Activated T-helper 1 cell treated with anti-CD3 and anti-CD28 coated beads, Interleukin-2, amount 50 U/mL, for 16 hours (primary cell): ENCODE measurements around the gene TRAF2.
A peak's percentile ranks its signal among the peaks of the same experiment; 100 is the strongest.
"Not testable (repeated sequence)": the region's sequence is repeated elsewhere in the genome, so short reads cannot be mapped to it uniquely, and the experiment has no call there.

Source experiments
- DNase-seq, 2 donors: peaks; one replicate each; pipeline ENCODE4 v3.0.0-alpha.2; 2020; ENCODE audit warnings: low read depth in 1 of 2, low spot score in 1 of 2

The TRAF2 gene

GRCh38 chr9:136885950-136886578 lies at the start of gene TRAF2:
Gene TRAF2, plus strand, starts transcription at chr9:136886516. Its CDS starts 12,225 bp downstream, at chr9:136898741.
- DNase-seq: peak; percentile 90 to 96

GRCh38 chr9:136837146-136837855 lies 49.0 kb upstream of the TRAF2 start:
- no peak for DNase-seq

- DNase-seq: not testable (repeated sequence)
Observed at GRCh38 chr9:136837856-136838277, 48.4 kb upstream of the TRAF2 start.

- DNase-seq: no peak
Observed at GRCh38 chr9:136838314-136839228, 47.7 kb upstream of the TRAF2 start.

- no peak for DNase-seq
Observed at GRCh38 chr9:136839229-136840139, 46.8 kb upstream of the TRAF2 start.

GRCh38 chr9:136840140-136840876 lies 46.0 kb upstream of the TRAF2 start:
- no peak for DNase-seq

GRCh38 chr9:136840877-136841645 lies 45.3 kb upstream of the TRAF2 start:
- no peak for DNase-seq

- DNase-seq: not testable (repeated sequence)
Observed at GRCh38 chr9:136841646-136842379, 44.5 kb upstream of the TRAF2 start.

GRCh38 chr9:136842380-136842948 lies 43.9 kb upstream of the TRAF2 start, which contains the start of gene AJM1:
Gene AJM1, plus strand, starts transcription at chr9:136842478. Its CDS starts 1,937 bp downstream, at chr9:136844415.
- peak; percentile 58 to 62 for DNase-seq

- DNase-seq: not testable (repeated sequence)
Observed at GRCh38 chr9:136843159-136843800, 43.0 kb upstream of the TRAF2 start.

- peak; percentile 43 to 51 for DNase-seq
Observed at GRCh38 chr9:136843801-136844740, 42.2 kb upstream of the TRAF2 start.

GRCh38 chr9:136844761-136845464 lies 41.4 kb upstream of the TRAF2 start:
- no peak for DNase-seq

GRCh38 chr9:136845465-136846260 lies 40.7 kb upstream of the TRAF2 start:
- DNase-seq: no peak

- DNase-seq: no peak
Observed at GRCh38 chr9:136846376-136847087, 39.8 kb upstream of the TRAF2 start.
